ENCODE data around the gene CACNA1B.

Gene CACNA1B

GRCh38 chr9:138047469-138048040, 170.0 kb downstream of the CACNA1B start:
- FAIRE-seq, result no peak
- DNase-seq (ENCODE audit: insufficient read length, low spot score), result no peak

- no peak for DNase-seq (ENCODE audit: insufficient read length, low spot score)
- FAIRE-seq, result no peak
These were observed 170.6 kb downstream of the CACNA1B start for GRCh38 chr9:138048184-138048583.

DNA sequence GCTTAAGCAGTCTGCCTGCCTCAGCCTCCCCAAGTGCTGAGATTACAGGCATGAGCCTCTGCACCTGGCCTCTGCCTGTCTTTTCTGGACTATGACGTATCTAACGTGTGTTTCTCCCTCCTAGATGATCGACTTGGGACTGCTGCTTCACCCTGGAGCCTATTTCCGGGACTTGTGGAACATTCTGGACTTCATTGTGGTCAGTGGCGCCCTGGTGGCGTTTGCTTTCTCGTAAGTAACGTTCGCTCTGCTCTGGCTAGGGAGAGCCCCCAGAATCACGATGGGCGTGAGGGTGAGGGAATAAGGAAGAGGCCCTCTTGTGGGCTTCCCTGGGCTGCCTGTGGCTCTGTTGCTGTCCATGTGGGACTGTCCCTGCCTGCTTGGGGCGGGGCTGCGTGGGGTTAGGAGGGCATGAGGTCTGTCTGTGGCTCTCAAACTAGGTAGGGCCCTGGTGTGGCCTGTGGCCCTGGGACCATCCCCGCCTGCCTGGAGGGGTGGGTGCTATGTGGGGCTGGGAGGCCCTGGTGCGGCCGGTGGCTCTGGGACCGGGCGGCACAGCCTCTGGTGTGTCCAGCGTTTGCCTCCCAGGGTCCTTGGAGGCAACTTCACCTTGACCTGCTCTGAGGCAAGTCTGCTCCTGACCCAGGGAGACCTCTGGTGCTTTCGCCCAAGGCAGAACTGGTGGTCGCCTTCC, 171.7 kb downstream of the CACNA1B start:
- no peak for FAIRE-seq
- no peak for DNase-seq (ENCODE audit: insufficient read length, low spot score)

GRCh38 chr9:138049779-138050471, 172.3 kb downstream of the CACNA1B start:
- no peak for FAIRE-seq
- DNase-seq (ENCODE audit: insufficient read length, low spot score), result no peak

- FAIRE-seq (no peak), DNase-seq (ENCODE audit: insufficient read length, low spot score) (no peak)
These were observed 173.1 kb downstream of the CACNA1B start for GRCh38 chr9:138050472-138051330.

DNA sequence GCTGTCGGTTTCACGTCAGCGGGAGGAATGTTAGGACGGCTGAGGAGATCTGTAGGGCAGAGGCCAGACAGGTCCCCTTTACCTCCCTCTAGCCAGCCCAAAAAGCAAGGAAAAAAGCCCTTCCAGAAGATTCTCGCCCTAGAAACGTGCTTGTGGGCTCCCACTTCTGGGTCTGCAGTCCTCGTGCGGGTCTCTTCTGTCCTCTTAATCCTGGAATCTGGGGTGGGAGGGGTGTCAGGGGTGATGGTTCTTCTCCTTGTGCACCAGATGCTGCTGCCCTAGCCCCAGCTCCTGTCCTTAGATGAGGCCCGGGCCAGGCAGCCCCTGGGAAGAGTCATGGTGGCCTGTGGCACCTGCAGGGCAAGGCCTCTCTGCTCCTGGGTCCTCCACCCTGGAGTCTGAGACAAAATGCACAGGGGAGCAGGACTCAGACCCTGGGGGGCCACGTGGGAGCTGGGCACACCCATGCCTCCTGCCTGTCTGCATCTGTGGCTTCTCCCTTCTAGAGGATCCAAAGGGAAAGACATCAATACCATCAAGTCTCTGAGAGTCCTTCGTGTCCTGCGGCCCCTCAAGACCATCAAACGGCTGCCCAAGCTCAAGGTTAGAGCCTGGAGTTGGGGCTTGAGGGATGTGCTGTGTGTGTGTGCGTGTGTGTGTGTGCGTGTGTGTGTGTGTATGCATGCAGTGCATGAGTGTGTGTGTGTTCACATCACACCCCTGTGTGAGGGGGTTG, 174.2 kb downstream of the CACNA1B start:
- DNase-seq (ENCODE audit: insufficient read length, low spot score), result no peak
- FAIRE-seq, result no peak

- DNase-seq (ENCODE audit: insufficient read length, low spot score) (no peak), FAIRE-seq (no peak)
These were observed 174.7 kb downstream of the CACNA1B start for GRCh38 chr9:138052322-138052615.

DNA sequence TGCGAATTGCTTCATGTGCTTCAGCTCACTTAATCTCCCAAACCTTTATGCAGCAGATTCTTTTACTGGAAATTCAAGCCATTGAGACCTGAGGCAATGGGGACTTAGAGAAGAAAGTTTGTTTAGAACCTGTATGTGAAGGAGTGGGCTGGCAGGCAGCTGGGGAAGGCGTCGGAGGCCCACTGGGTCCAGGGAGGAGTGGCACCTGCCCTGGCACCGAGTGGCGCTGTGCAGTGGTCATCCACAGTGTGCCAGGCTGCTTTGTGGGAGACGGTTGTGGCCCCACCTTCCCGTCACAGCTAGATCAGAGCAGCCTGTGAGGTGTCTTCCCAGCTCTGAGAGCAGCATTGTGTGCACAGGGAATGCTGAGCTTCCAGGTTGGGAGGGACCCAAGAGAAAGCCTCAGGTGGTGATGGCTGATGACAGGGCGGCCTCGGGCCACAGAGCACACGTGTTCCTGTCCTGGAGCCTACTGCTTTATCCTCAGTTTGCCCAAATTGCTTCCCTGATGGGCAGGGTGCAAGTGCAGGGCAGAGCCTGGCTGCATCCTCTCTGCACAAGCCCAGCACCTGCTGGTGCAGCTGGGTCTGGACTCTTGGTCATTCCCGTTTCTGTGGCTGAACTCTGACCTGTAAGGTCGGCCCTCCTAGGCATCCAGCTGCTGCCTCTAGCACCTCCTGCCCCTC, 175.2 kb downstream of the CACNA1B start:
- DNase-seq (ENCODE audit: insufficient read length, low spot score), result no peak

DNA sequence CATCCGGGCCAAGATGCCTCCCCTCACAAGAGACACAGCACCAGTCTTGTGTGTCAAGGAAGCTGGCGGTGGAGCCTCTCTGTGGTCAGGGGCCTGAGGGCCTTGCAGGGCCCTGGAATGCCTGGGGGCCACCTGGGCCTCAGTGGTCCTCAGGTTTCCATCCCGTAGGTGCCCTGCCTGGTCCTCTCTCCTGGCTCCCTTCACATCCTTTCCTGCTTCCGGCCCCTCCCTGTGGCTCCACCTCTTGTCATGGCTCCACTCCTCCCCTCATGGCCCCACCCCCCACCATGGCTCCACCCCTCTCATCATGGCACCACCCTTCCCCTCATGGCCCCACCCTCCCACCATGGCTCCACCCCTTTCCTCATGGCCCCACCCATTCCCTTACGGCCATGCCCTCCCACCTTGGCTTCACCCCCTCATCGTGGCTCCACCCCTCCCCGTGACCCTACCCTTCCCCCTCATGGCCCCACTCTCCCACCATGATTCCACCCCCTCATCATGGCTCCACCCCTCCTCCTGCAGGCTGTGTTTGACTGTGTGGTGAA, 175.8 kb downstream of the CACNA1B start:
- FAIRE-seq, result no peak
- no peak for DNase-seq (ENCODE audit: insufficient read length, low spot score)

More for the DNA sequence above, 175.2 kb downstream of the CACNA1B start:
- FAIRE-seq, result no peak

DNA sequence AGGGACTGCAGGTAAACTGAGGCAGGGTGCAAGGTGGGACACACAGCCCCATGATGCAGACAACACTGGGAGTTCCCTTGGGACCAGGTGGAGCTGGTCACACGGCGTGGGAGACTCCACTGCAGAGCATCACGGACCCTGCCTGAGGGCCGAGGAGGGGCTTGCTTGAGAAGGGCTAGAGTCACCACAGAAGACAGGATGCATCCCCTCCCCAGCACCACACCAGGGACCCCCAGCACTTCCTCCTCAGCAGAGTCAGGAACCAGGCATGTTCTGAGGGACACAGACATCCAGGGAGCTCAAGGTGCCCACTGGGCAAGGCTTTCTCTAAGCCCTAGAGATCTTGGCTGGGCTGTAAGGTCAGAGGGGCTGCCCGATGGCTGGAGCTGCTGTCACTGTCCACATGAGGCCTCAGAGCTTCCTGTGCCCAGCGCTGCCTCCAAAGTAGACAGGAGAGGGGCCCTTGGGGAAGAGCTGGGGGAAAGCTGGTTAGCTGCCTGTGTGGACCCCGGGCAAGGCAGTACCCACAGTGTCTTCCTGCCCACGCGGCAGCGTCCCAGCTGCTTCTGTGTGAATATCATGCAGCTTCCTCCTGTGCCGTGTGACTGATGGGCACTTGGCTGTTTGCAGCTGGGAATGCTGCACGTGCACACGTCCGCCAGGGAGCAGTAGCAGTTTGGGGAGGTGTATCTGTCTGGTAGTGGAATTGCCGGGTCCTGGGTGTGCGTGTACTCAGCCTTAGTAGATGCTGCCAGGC, 176.6 kb downstream of the CACNA1B start:
- DNase-seq (ENCODE audit: insufficient read length, low spot score), result no peak
- FAIRE-seq, result no peak

- DNase-seq (ENCODE audit: insufficient read length, low spot score) (no peak), FAIRE-seq (no peak)
These were observed 180.1 kb downstream of the CACNA1B start for GRCh38 chr9:138057726-138058125.

DNA sequence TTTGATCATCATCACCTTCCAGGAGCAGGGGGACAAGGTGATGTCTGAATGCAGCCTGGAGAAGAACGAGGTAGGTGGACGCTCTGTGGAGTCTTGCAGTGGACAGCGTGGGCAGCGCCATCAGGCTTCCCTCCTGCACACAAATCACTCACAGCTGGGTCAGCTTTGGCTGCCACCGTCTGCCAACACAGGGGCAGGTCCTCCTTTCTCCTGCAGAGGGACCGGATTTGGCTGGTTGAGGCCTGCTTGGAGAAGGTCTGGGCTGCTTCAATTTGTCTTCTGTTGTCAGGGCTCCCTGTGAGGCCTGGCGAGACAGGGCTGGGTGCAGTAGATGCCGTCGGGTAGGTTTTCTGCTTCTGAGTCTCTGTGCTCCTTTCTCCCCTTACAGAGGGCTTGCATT, 180.6 kb downstream of the CACNA1B start:
- no peak for DNase-seq (ENCODE audit: insufficient read length, low spot score)

DNA sequence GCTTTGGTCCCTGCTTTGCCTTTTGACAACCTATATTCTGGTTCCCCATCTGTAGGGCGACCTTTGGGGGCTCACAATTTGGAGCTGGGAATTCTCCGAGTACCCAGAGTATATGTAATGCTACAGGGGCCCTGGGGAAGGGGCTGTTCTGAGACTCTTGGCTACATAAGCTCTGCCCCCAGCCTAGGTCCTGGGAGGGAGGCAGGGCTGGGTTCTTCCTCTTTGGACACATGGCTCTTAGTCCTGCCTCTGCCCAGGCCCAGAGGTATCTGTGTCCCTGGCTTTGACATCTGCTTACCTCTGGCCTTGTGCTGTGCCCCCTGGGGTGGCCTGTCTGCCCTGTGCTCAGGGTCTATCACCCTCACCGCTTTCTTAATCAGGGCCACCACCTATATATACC, 181.6 kb downstream of the CACNA1B start:
- no peak for DNase-seq (ENCODE audit: insufficient read length, low spot score)
- FAIRE-seq, result no peak

More for the DNA sequence above, 180.6 kb downstream of the CACNA1B start:
- no peak for FAIRE-seq

- no peak for FAIRE-seq
These were observed 182.8 kb downstream of the CACNA1B start for GRCh38 chr9:138060365-138060764.

DNA sequence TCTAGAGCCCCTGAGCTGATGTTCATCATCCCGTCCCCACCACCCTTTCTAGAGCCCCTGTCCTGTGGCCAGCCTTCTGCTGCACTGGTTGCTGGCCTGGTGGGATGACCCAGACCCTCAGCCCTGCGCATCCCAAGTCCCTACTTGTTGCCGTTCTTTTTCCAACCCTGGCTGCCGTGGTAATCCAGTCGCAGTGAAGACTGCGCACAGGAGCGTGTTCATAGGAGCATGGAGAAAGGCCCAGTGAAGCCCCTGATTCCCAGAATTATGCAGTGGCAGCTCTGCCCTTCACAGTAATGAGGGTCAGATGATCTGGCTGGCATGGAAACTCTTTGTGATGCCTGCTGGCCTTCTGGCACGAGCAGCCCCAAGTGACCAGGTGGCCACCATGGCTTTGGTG, 183.3 kb downstream of the CACNA1B start:
- FAIRE-seq, result no peak
- no peak for DNase-seq (ENCODE audit: insufficient read length, low spot score)

More at GRCh38 chr9:138060365-138060764, 182.8 kb downstream of the CACNA1B start:
- no peak for DNase-seq (ENCODE audit: insufficient read length, low spot score)

DNA sequence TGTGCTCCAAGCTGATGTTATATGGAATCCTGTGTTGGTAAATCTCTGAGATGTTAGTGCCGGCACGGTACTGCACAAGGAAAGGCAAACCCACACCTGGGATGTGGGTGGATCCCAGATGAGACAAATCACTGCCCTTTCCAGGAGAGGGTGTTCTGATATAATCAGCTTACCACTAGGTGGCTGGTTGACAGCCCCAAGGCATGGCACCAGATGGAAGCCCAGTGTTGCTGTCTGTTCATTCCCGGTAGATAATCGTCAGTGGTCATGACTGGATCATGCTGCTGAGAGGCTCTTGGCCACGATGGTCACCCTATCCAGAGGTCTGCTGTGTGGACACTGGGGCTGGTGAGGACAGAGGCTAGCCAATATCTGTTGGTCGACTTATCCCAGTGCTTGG, 184.0 kb downstream of the CACNA1B start:
- no peak for DNase-seq (ENCODE audit: insufficient read length, low spot score)
- no peak for FAIRE-seq

DNA sequence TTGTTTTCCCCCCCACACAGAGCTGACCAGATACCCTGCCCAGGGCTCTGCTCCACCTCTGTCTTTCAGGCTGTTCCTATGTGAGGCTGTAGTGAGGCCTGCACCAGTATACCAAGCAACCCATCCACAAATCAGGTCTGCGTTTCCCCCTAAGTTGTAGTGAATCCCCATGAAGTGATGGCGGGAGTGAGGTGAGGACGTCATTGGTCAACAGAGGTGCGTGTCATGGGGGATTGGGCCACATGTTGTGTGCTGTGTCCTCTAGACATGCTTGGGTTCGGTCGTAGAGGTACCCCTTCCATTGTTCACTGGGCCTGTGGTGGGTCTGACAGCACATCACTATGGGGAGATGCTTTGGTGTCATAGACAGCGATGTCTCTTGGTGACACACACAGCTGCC, 184.6 kb downstream of the CACNA1B start:
- FAIRE-seq (no peak), DNase-seq (ENCODE audit: insufficient read length, low spot score) (no peak)

GRCh38 chr9:138063033-138063432, 185.5 kb downstream of the CACNA1B start:
- FAIRE-seq, result no peak
- no peak for DNase-seq (ENCODE audit: insufficient read length, low spot score)

DNA sequence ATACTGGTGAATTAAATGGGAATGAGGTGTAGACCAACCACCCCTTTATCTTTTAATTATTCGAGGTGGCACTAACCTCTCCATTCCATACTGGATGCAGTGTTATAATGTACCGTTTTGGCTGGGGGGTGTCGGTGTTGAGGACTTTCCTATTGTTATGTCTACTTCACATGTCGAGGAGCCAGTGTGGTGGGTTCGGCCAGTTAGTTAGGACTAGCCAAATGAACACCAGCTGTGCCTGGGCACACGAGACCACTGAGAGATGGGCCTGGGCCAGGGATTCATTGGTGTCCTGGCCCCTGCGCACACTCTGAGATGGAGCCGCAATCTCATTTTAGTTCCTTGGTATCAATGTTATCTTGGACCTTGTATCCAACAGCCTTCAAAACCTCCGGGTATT, 186.2 kb downstream of the CACNA1B start:
- DNase-seq (ENCODE audit: insufficient read length, low spot score) (no peak), FAIRE-seq (no peak)
